Neutrophil (primary cell): Measurements from ENCODE around the gene ST7L.

Experiments used
- H3K27ac ChIP-seq: fragments of 200-600 bp; sonication (generic); 2 replicates; pipeline ENCODE4 v1.5.1; 2016; ENCODE audit warnings: mild to moderate bottlenecking, moderate library complexity
- H3K27me3 ChIP-seq: fragments of 200-600 bp; sonication (generic); 2 replicates; pipeline ENCODE4 v1.6.0; 2016; ENCODE audit warnings: mild to moderate bottlenecking
- H3K36me3 ChIP-seq: fragments of 200-600 bp; sonication (generic); 2 replicates; pipeline ENCODE4 v1.5.1; 2017
- H3K4me1 ChIP-seq, 2 experiments: fragments of 200-600 bp in 1 of 2; sonication (generic) in 1 of 2; 1 replicate in 1 of 2; 2 replicates in 1 of 2; pipeline versions ENCODE4 v1.5.1 to v1.6.1; 2013 to 2016; ENCODE audit warnings: low read depth in 1 of 2, low read length in 1 of 2, mild to moderate bottlenecking in 1 of 2, moderate library complexity in 1 of 2; ENCODE audit not compliant: control insufficient read depth in 1 of 2, insufficient read depth in 1 of 2
- H3K4me3 ChIP-seq, 2 experiments: fragments of 200-600 bp in 1 of 2; sonication (generic) in 1 of 2; 1 replicate in 1 of 2; 2 replicates in 1 of 2; pipeline ENCODE4 v1.5.1; 2013 to 2016; ENCODE audit warnings: low read depth in 1 of 2, low read length in 1 of 2, mild to moderate bottlenecking in 1 of 2, moderate library complexity in 1 of 2
- H3K9me3 ChIP-seq: fragments of 200-600 bp; sonication (generic); 2 replicates; pipeline ENCODE4 v1.5.1; 2016
- TF ChIP-seq, protein P1 (sequence below): fragments of 200-600 bp; sonication (generic); IDR thresholded peaks from 2 replicates; pipeline ENCODE4 v1.5.1; 2016; ENCODE audit warnings: antibody characterized with exemption

ST7L gene

GRCh38 chr1:112605633-112606327 is 13.2 kb downstream of the ST7L start:
- H3K27ac ChIP-seq: no peak overlapping the region
- H3K9me3 ChIP-seq: no peaks in the 10 kb centered on the region
- H3K4me1 ChIP-seq: no peaks in the 10 kb centered on the region
- peaks cover 4% of the 10 kb centered on the region for H3K36me3 ChIP-seq
- TF ChIP-seq, protein P1, sequence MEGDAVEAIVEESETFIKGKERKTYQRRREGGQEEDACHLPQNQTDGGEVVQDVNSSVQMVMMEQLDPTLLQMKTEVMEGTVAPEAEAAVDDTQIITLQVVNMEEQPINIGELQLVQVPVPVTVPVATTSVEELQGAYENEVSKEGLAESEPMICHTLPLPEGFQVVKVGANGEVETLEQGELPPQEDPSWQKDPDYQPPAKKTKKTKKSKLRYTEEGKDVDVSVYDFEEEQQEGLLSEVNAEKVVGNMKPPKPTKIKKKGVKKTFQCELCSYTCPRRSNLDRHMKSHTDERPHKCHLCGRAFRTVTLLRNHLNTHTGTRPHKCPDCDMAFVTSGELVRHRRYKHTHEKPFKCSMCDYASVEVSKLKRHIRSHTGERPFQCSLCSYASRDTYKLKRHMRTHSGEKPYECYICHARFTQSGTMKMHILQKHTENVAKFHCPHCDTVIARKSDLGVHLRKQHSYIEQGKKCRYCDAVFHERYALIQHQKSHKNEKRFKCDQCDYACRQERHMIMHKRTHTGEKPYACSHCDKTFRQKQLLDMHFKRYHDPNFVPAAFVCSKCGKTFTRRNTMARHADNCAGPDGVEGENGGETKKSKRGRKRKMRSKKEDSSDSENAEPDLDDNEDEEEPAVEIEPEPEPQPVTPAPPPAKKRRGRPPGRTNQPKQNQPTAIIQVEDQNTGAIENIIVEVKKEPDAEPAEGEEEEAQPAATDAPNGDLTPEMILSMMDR: no peak
- no peaks in the 10 kb centered on the region for H3K27me3 ChIP-seq
- H3K4me3 ChIP-seq: no peak overlapping the region

DNA sequence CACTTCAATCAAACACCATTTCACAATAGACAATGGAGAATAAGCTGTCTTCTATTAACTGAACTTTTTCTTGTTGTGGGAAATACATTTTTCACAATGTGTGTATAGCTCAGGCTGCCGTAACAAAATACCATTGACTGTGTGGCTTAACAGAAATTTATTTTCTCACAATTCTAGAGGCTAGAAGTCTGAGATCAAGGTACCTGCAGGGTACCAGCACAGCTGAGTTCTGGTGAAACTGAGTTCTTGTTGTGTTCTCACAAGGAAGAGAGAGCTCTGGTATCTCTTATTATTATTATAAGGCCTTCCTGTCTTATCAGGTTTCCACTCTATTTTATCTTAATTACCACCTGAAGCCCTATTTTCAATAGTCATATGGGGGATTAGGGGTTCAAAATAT is 15.4 kb downstream of the ST7L start:
- Histone ChIP-seq H3K36me3 (peaks cover 6% of the 10 kb centered on the region), H3K4me1 (no peaks in the 10 kb centered on the region), H3K27me3 (no peaks in the 10 kb centered on the region), H3K4me3 (no peak overlapping the region), H3K27ac (no peak overlapping the region), H3K9me3 (no peaks in the 10 kb centered on the region)
- TF ChIP-seq, protein P1: no peak

DNA sequence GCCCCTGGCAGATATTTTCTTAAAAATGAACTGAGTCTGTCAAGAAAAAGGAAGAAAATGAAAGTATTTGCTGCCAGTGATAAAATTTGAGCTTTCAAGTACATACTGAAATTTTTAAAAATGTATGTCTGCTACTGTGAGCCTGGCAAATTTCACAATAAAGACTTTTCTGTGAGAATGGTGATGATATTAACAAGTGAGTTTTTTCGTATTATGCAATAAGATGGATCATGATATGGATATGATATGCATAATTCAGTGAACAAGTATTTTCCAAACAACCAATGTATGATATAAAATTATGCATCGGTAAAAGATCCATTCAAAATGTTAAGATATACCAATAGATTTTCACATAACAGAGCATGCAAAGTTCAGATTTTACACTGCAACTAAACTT is 15.9 kb downstream of the ST7L start:
- TF ChIP-seq, protein P1: no peak
- no peaks in the 10 kb centered on the region for H3K27me3 ChIP-seq
- H3K9me3 ChIP-seq: no peaks in the 10 kb centered on the region
- H3K36me3 ChIP-seq: peaks cover 6% of the 10 kb centered on the region
- no peaks in the 10 kb centered on the region for H3K4me1 ChIP-seq
- no peak overlapping the region for H3K27ac ChIP-seq
- no peak overlapping the region for H3K4me3 ChIP-seq

- peaks cover 6% of the 10 kb centered on the region for H3K36me3 ChIP-seq
- no peak overlapping the region for H3K27ac ChIP-seq
- TF ChIP-seq, protein P1: no peak
- H3K4me3 ChIP-seq: no peak overlapping the region
- H3K9me3 ChIP-seq: no peaks in the 10 kb centered on the region
- H3K4me1 ChIP-seq: no peaks in the 10 kb centered on the region
- no peaks in the 10 kb centered on the region for H3K27me3 ChIP-seq
Observed at GRCh38 chr1:112599477-112599876, 19.5 kb downstream of the ST7L start.

- H3K4me1 ChIP-seq: no peaks in the 10 kb centered on the region
- H3K9me3 ChIP-seq: no peaks in the 10 kb centered on the region
- H3K27ac ChIP-seq: no peak overlapping the region
- no peak overlapping the region for H3K4me3 ChIP-seq
- TF ChIP-seq, protein P1: no peak
- no peaks in the 10 kb centered on the region for H3K36me3 ChIP-seq
- H3K27me3 ChIP-seq: no peaks in the 10 kb centered on the region
Observed at GRCh38 chr1:112594208-112594876, 24.6 kb downstream of the ST7L start.
